NAMALWA (cell line): ENCODE measurements around the gene FCMR.

Experiments
- DNase-seq: peaks from one replicate; pipeline ENCODE4 v3.0.0-alpha.2; 2015; ENCODE audit warnings: low spot score

FCMR gene, protein sequence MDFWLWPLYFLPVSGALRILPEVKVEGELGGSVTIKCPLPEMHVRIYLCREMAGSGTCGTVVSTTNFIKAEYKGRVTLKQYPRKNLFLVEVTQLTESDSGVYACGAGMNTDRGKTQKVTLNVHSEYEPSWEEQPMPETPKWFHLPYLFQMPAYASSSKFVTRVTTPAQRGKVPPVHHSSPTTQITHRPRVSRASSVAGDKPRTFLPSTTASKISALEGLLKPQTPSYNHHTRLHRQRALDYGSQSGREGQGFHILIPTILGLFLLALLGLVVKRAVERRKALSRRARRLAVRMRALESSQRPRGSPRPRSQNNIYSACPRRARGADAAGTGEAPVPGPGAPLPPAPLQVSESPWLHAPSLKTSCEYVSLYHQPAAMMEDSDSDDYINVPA

DNA sequence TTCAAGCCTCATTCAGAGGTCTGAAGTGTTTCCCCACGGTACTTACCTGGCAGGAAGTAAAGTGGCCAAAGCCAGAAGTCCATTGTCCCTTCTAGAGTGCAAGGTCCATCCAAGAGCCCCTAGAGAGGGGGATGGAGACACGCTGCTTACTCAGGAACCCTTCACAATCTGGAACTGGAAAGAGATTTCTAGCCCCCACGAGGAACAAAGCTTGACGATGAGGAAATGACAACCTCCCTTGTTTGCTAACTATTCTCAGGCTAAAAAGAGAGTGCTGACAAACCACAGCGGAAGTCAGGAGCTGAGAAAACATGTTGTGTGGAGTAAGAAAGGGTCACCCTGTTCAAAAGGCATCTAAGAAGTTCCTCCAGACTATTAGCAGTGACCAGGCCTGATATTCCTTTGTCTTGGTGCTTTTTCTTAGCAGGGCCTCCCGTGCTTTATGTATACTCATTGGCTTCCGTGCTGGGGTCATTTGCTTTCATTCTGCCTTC, at the start of gene FCMR:
Gene FCMR (minus strand): TSS at position 170 of the 494 bp plus-strand sequence. CDS start 87 bp downstream, at position 83.
- peak; percentile 77 for DNase-seq

- DNase-seq = no peak
Measured at GRCh38 chr1:206971029-206971655, 49.4 kb upstream of the FCMR start.

DNA sequence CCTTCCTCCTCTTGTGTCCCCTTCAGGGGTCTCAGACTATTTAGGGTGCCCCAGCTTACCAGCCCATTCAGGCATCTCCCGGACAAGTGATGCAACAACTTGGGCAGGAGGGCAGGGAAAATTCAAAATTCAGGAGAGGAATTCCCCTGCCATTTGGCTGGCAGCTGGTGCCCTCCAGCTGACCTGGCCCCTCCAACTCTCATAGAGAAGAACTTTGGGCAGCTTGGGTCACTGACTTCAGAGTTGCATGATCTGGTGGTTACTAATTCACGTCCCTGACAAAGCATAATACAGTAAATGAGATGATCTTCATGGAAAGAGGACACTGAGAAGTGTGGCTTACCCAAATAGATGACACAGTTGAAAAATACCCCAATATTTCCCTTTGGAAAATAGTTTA, 48.7 kb upstream of the FCMR start, which contains the start of gene FCAMR:
Gene FCAMR (minus strand): TSS at position 15 of the 400 bp plus-strand sequence. CDS start 335 bp downstream, outside the sequence.
- DNase-seq = no peak

GRCh38 chr1:206969090-206969489, 47.3 kb upstream of the FCMR start:
- no peak for DNase-seq

GRCh38 chr1:206967096-206967849, 45.5 kb upstream of the FCMR start:
- no peak for DNase-seq

GRCh38 chr1:206965781-206966180, 44.0 kb upstream of the FCMR start:
- DNase-seq = no peak

DNA sequence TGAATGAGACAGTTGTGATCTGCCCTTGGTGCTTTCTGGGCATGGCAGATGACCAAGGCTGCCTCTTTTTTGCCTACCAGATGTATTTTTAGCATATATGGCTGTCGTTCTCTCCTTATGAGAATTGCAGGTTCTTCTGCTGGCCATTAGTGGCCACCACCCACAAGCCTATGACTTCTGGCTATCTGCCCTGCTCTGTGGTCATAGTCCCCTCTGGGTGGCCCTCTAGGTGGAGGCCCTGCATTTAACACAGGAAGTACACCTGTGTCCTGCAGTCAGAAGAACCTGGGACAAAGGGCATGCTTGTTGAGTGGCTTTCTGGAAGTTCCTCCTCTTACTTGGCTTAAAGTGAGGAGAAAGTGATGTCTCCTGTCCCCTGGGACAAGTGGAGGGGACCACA, 42.0 kb upstream of the FCMR start:
- DNase-seq = no peak

- DNase-seq = no peak
Measured at GRCh38 chr1:206963119-206963712, 41.5 kb upstream of the FCMR start.

DNA sequence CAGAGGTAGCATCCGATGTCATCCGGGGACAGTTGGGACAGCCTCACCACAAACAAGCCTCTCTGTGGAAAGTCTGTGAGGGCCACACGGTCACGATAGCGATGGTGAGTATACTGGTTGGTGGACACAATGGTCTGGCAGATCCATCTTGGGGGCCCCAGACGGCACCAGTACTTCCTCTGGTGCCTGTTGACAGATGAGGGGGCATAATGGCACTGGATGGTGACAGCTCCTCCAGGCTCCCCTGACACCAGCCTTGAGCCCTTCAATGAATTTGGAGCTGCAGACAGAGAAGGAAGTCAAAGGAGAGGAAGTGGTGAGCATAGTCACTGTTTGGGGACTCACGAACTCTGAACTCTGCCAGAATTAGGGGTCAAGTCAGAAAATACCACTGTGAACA, 40.5 kb upstream of the FCMR start:
- no peak for DNase-seq

GRCh38 chr1:206961668-206962067, 39.9 kb upstream of the FCMR start:
- no peak for DNase-seq

GRCh38 chr1:206960676-206961386, 39.1 kb upstream of the FCMR start:
- no peak for DNase-seq

GRCh38 chr1:206958144-206958543, 36.4 kb upstream of the FCMR start:
- no peak for DNase-seq

DNA sequence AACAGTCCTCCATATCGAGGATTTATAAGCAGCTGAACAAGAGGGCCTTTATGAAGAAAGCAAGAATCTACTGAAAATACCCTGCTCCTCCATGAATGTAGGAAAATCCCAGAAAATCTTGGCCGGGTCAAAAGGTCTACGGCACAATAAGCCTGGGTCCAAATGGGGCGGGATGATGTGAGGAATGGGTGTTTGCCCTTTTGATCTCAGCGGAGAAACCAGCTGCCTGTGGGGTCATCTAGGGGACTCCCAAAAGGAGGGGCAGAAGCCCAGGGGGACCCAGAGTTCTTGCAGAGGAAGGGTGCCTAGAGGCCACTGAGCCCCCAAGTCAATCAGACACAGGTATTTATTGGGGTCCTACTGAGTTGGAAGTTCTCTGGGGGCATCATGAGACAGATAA, 35.9 kb upstream of the FCMR start:
- no peak for DNase-seq

GRCh38 chr1:206955476-206956451, 34.0 kb upstream of the FCMR start:
- DNase-seq = no peak

- DNase-seq = no peak
Measured at GRCh38 chr1:206954459-206955342, 33.0 kb upstream of the FCMR start.

- no peak for DNase-seq
Measured at GRCh38 chr1:206953626-206954025, 31.9 kb upstream of the FCMR start.

GRCh38 chr1:206953126-206953525, 31.4 kb upstream of the FCMR start:
- no peak for DNase-seq

DNA sequence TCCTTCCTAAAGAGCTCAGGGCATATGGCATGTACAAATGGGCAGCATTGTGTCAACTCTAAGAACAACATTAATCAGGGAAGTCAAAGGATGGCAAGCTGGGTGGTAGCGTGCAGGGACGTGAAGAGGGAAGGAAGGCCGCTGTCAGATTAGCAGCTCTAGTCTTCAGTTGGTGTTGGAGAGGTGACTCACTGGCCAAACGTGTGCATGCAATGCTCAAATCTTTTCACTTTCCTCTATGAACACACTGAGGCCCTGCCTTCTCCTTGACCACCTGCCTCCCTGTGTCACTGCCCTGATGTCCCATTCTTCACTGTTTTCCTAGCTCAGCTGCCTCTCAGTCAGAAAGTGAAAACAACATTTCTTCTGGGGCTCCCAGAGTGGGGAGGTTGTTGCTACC, 30.4 kb upstream of the FCMR start:
- DNase-seq = no peak
